ENCODE measurements around the gene RELA. TPM values are rescaled to one million over a fixed set of nuclear protein-coding genes. Genes with fewer than 3 reads are reported as not detected.

RELA gene
- total and polyA plus RNA-seq, 12 donors = 28.9 to 55.2 (median 38.7) TPM

GRCh38 chr11:65646288-65646957 lies 16.3 kb downstream of the RELA start:
- ATAC-seq = no peak
- Histone ChIP-seq H3K4me3 (peak overlapping the region in 1 of 10 donors; percentile 1), H3K4me1 (peaks cover 5 to 33% (median 21%) of the 10 kb centered on the region in 9 donors)

DNA sequence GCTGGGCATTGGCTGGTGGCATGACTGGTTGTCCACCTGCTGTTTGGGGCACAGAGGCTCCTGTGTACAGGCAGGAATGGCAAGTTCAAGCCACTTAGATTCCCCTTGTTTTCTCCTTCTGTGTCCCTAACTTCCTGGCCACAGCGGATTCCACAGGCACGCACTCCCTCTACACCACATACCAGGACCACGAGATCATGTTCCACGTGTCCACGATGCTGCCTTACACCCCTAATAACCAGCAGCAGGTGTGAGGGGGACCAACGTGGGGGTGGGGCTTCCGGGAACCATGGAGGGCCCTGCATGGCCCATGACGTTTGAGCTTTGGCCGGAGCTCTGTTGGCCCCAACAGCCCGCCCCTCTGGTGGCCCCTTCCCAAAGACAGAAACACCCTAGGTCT lies 17.0 kb downstream of the RELA start:
- Histone ChIP-seq H3K27ac (no peak overlapping the region), H3K36me3 (peaks cover 2 to 100% (median 13%) of the 10 kb centered on the region in 9 donors), H3K9me3 (no peaks in the 10 kb centered on the region), H3K4me1 (peaks cover 6 to 33% (median 21%) of the 10 kb centered on the region in 9 donors), H3K27me3 (peaks cover 0 to 8% (median 0%) of the 10 kb centered on the region in 7 donors), H3K4me3 (no peak overlapping the region)
- no peak for DNase-seq
- TF ChIP-seq, protein P1, sequence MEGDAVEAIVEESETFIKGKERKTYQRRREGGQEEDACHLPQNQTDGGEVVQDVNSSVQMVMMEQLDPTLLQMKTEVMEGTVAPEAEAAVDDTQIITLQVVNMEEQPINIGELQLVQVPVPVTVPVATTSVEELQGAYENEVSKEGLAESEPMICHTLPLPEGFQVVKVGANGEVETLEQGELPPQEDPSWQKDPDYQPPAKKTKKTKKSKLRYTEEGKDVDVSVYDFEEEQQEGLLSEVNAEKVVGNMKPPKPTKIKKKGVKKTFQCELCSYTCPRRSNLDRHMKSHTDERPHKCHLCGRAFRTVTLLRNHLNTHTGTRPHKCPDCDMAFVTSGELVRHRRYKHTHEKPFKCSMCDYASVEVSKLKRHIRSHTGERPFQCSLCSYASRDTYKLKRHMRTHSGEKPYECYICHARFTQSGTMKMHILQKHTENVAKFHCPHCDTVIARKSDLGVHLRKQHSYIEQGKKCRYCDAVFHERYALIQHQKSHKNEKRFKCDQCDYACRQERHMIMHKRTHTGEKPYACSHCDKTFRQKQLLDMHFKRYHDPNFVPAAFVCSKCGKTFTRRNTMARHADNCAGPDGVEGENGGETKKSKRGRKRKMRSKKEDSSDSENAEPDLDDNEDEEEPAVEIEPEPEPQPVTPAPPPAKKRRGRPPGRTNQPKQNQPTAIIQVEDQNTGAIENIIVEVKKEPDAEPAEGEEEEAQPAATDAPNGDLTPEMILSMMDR (IDR thresholded peaks at IDR 0.05) = no peak
- intact Hi-C loops (cut with DNase I) = no loop called here
- WGBS, 2 donors = 68 to 71% methylated on average over 10 of the region's 10 CpGs
- ATAC-seq = no peak

More at GRCh38 chr11:65646288-65646957, 16.3 kb downstream of the RELA start:
- WGBS, 2 donors = 68 to 83% methylated on average over 47 to 68 of the region's 68 CpGs
- Histone ChIP-seq H3K36me3 (peaks cover 2 to 100% (median 14%) of the 10 kb centered on the region in 9 donors), H3K27ac (no peak overlapping the region), H3K9me3 (no peaks in the 10 kb centered on the region), H3K27me3 (peaks cover 0 to 8% (median 0%) of the 10 kb centered on the region in 7 donors)
- DNase-seq = no peak
- intact Hi-C loops (cut with DNase I) = no loop called here
- TF ChIP-seq, protein P1 (IDR thresholded peaks at IDR 0.05) = no peak

GRCh38 chr11:65644837-65645236 lies 17.9 kb downstream of the RELA start:
- no peaks in the 10 kb centered on the region for H3K9me3 ChIP-seq
- no peak for ATAC-seq
- DNase-seq = no peak
- H3K36me3 ChIP-seq = peaks cover 2 to 92% (median 13%) of the 10 kb centered on the region in 9 donors
- H3K27ac ChIP-seq = no peak overlapping the region
- peaks cover 0 to 8% (median 0%) of the 10 kb centered on the region in 7 donors for H3K27me3 ChIP-seq
- 84 to 90% methylated on average over 11 of the region's 11 CpGs for WGBS, 2 donors
- H3K4me3 ChIP-seq = no peak overlapping the region
- TF ChIP-seq, protein P1 (IDR thresholded peaks at IDR 0.05) = no peak
- peaks cover 13 to 35% (median 26%) of the 10 kb centered on the region in 9 donors for H3K4me1 ChIP-seq
- intact Hi-C loops (cut with DNase I) = no loop called here

DNA sequence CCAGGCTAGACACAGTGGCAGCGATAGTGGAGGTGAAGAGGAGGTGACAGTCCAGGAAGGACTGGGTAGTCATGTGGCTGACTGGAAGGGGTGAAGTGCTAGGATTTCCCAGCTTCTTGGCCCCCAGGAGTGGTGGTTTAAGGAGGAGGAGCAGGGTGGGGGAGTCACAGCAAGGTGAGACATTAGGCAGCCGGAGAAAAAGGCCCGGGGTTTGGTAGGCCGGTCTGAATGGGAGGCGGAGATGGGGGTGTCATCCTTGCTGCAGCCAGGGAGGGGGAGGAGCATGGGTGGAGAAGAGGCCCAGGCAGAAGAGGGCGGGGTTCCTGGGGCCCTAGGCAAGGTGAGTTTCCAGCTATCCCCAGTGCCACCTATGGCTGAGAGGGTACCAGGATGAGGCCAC lies 18.7 kb downstream of the RELA start:
- 76 to 82% methylated on average over 6 of the region's 6 CpGs for WGBS, 2 donors
- intact Hi-C loops (cut with DNase I) = no loop called here
- ATAC-seq (no peak), DNase-seq (no peak)
- TF ChIP-seq, protein P1 (IDR thresholded peaks at IDR 0.05) = no peak
- no peaks in the 10 kb centered on the region for H3K9me3 ChIP-seq
- H3K4me1 ChIP-seq = peaks cover 20 to 44% (median 33%) of the 10 kb centered on the region in 9 donors
- peaks cover 0 to 84% (median 13%) of the 10 kb centered on the region in 9 donors for H3K36me3 ChIP-seq
- peaks cover 0 to 8% (median 0%) of the 10 kb centered on the region in 7 donors for H3K27me3 ChIP-seq
- peak overlapping the region in 1 of 10 donors; percentile 2 for H3K27ac ChIP-seq
- H3K4me3 ChIP-seq = no peak overlapping the region
